H1 (cell line): ENCODE data around the gene SNRPB2. TPM values are rescaled to one million over a fixed set of nuclear protein-coding genes. Genes with fewer than 3 reads are reported as not detected.

Source experiments
- CTCF ChIA-PET: fragments of 300-600 bp; sonication (Branson Sonifier 250); formaldehyde crosslinking; loops from one replicate; lab custom pipeline; 2021; ENCODE audit not compliant: partially characterized antibody; lab: Charles Lee
- POLR2A ChIA-PET: fragments of 300-600 bp; sonication (Branson Sonifier 250); formaldehyde crosslinking; loops from one replicate; lab custom pipeline; 2021; ENCODE audit warnings: inconsistent platforms; ENCODE audit not compliant: partially characterized antibody; lab: Charles Lee
- DNase-seq, 2 experiments: peaks; one replicate each; pipeline versions ENCODE4 v3.0.0 to v3.0.0-alpha.2; 2010 to 2022; ENCODE audit warnings: low spot score in 2 of 2, low read depth in 1 of 2, mixed read lengths in 1 of 2
- FAIRE-seq: peaks from 2 replicates; lab custom pipeline; 2011; peaks lifted over from hg19 to GRCh38; lab: Jason Lieb, UNC
- H2AFZ ChIP-seq: 2 replicates; pipeline ENCODE4 v1.8.1; 2012; ENCODE audit warnings: low read length, inconsistent platforms
- H2AK5ac ChIP-seq: 2 replicates; pipeline ENCODE4 v1.6.1; 2013; ENCODE audit warnings: low read depth, low read length
- H2BK120ac ChIP-seq: replicated peaks from 2 replicates; pipeline ENCODE3; 2013; ENCODE audit warnings: low read depth, low read length, inconsistent platforms
- H2BK12ac ChIP-seq: 2 replicates; pipeline ENCODE4 v1.6.1; 2013; ENCODE audit warnings: low read depth, low read length
- H2BK15ac ChIP-seq: 2 replicates; pipeline ENCODE4 v1.6.1; 2013; ENCODE audit warnings: low read length
- H2BK20ac ChIP-seq: 2 replicates; pipeline ENCODE4 v1.6.1; 2013; ENCODE audit warnings: low read length
- H2BK5ac ChIP-seq: 2 replicates; pipeline ENCODE4 v1.6.1; 2013; ENCODE audit warnings: low read depth, low read length
- H3K14ac ChIP-seq: 2 replicates; pipeline ENCODE4 v1.6.1; 2013; ENCODE audit warnings: inconsistent platforms; ENCODE audit not compliant: insufficient read length
- H3K18ac ChIP-seq: 2 replicates; pipeline ENCODE4 v1.6.1; 2013; ENCODE audit warnings: low read length; ENCODE audit errors: extremely low read depth
- H3K23ac ChIP-seq: 2 replicates; pipeline ENCODE4 v1.6.1; 2013; ENCODE audit warnings: inconsistent platforms; ENCODE audit not compliant: insufficient read length
- H3K23me2 ChIP-seq: 2 replicates; pipeline ENCODE4 v1.6.1; 2013; ENCODE audit warnings: low read depth, low read length
- H3K27ac ChIP-seq: 2 replicates; pipeline ENCODE4 v1.6.1; 2011; ENCODE audit warnings: low read depth, low read length, inconsistent platforms
- H3K27me3 ChIP-seq, 4 experiments: replicated peaks in 1 of 4; 1 replicate in 1 of 4; 2 replicates in 3 of 4; pipeline versions ENCODE4 v1.6.1 to v1.8.1; 2011 to 2013; ENCODE audit warnings: low read length in 3 of 4, mild to moderate bottlenecking in 3 of 4, inconsistent platforms in 2 of 4, mixed read lengths in 2 of 4, moderate library complexity in 1 of 4; ENCODE audit not compliant: control insufficient read depth in 3 of 4, insufficient read depth in 3 of 4; ENCODE audit errors: extremely low read depth in 1 of 4
- H3K36me3 ChIP-seq, 4 experiments: 2 replicates each; pipeline versions ENCODE4 v1.6.1 to v1.8.1; 2011 to 2013; ENCODE audit warnings: mild to moderate bottlenecking in 4 of 4, low read length in 3 of 4, moderate library complexity in 2 of 4, control low read depth in 1 of 4, inconsistent platforms in 1 of 4; ENCODE audit not compliant: insufficient read depth in 4 of 4, control insufficient read depth in 2 of 4
- H3K4ac ChIP-seq: replicated peaks from 2 replicates; pipeline ENCODE3; 2013; ENCODE audit warnings: low read length, low read depth, mixed read lengths, inconsistent platforms; ENCODE audit not compliant: insufficient read length
- H3K4me1 ChIP-seq, 4 experiments: replicated peaks in 1 of 4; 1 replicate in 1 of 4; 2 replicates in 3 of 4; pipeline versions ENCODE4 v1.6.1 to v1.8.1; 2011 to 2013; ENCODE audit warnings: low read length in 3 of 4, inconsistent platforms in 2 of 4, mixed read lengths in 1 of 4; ENCODE audit not compliant: insufficient read depth in 4 of 4, control insufficient read depth in 3 of 4
- H3K4me2 ChIP-seq, 2 experiments: 2 replicates each; pipeline versions ENCODE4 v1.6.1 to v1.8.1; 2011 to 2013; ENCODE audit warnings: low read depth in 2 of 2, low read length in 2 of 2, control low read depth in 1 of 2, inconsistent platforms in 1 of 2, mild to moderate bottlenecking in 1 of 2; ENCODE audit not compliant: insufficient read depth in 1 of 2
- H3K4me3 ChIP-seq, 4 experiments: fragments of 200-600, 300-600 bp in 1 of 4; sonication (generic), shearing (Covaris generic), sonication (Bioruptor Twin) in 1 of 4; 2 replicates each; pipeline versions ENCODE4 v1.5.1 to v1.8.1; 2011 to 2016; ENCODE audit warnings: low read length in 4 of 4, low read depth in 3 of 4, control low read depth in 2 of 4, inconsistent platforms in 2 of 4, mild to moderate bottlenecking in 2 of 4, mixed read lengths in 1 of 4, moderate library complexity in 1 of 4; ENCODE audit not compliant: insufficient read depth in 2 of 4; ENCODE audit errors: extremely low read depth in 1 of 4
- H3K56ac ChIP-seq: replicated peaks from 2 replicates; pipeline ENCODE3; 2013; ENCODE audit warnings: low read depth, mild to moderate bottlenecking, mixed read lengths, low read length, inconsistent platforms; ENCODE audit not compliant: insufficient read length
- H3K79me1 ChIP-seq: 2 replicates; pipeline ENCODE4 v1.6.1; 2013; ENCODE audit warnings: low read depth, low read length, control low read depth
- H3K79me2 ChIP-seq, 2 experiments: 2 replicates each; pipeline versions ENCODE4 v1.6.1 to v1.8.1; 2012 to 2013; ENCODE audit warnings: low read length in 2 of 2, mild to moderate bottlenecking in 2 of 2, inconsistent platforms in 1 of 2; ENCODE audit not compliant: insufficient read depth in 2 of 2, control insufficient read depth in 1 of 2
- H3K9ac ChIP-seq, 4 experiments: replicated peaks in 1 of 4; 1 replicate in 1 of 4; 2 replicates in 3 of 4; pipeline versions ENCODE4 v1.6.1 to v1.8.1; 2011 to 2013; ENCODE audit warnings: low read depth in 3 of 4, low read length in 3 of 4, control low read depth in 2 of 4, mild to moderate bottlenecking in 2 of 4, moderate library complexity in 2 of 4, inconsistent platforms in 1 of 4; ENCODE audit errors: extremely low read depth in 1 of 4
- H3K9me3 ChIP-seq, 2 experiments: 2 replicates each; pipeline versions ENCODE4 v1.6.1 to v1.8.1; 2012 to 2013; ENCODE audit warnings: mild to moderate bottlenecking in 2 of 2, moderate library complexity in 2 of 2, control low read depth in 1 of 2, inconsistent platforms in 1 of 2, low read depth in 1 of 2, low read length in 1 of 2, mixed read lengths in 1 of 2; ENCODE audit not compliant: insufficient read depth in 2 of 2
- H4K20me1 ChIP-seq, 2 experiments: replicated peaks in 1 of 2; 2 replicates each; pipeline versions ENCODE3 to v1.8.1; 2011 to 2013; ENCODE audit warnings: inconsistent platforms in 2 of 2, low read length in 2 of 2, mild to moderate bottlenecking in 1 of 2; ENCODE audit not compliant: insufficient read depth in 2 of 2, control insufficient read depth in 1 of 2
- H4K5ac ChIP-seq: 2 replicates; pipeline ENCODE4 v1.6.1; 2013; ENCODE audit warnings: low read length, low read depth, mixed read lengths, inconsistent platforms; ENCODE audit not compliant: insufficient read length
- H4K8ac ChIP-seq: 2 replicates; pipeline ENCODE4 v1.8.0; 2013; ENCODE audit warnings: mild to moderate bottlenecking, moderate library complexity, low read length, inconsistent platforms; ENCODE audit not compliant: insufficient read depth; ENCODE audit errors: extremely low read depth
- H4K91ac ChIP-seq: replicated peaks from 2 replicates; pipeline ENCODE3; 2013; ENCODE audit warnings: low read length, mixed read lengths, inconsistent platforms; ENCODE audit not compliant: insufficient read length
- ATF3 ChIP-seq: IDR thresholded peaks from 2 replicates; pipeline ENCODE4 v1.6.1; 2011; ENCODE audit warnings: low read depth, mild to moderate bottlenecking, low read length; ENCODE audit not compliant: insufficient read depth
- BACH1 ChIP-seq: IDR thresholded peaks from 2 replicates; pipeline ENCODE4 v1.6.1; 2012; ENCODE audit warnings: low read length, improper control_type of control experiment
- BRCA1 ChIP-seq: IDR thresholded peaks from 2 replicates; pipeline ENCODE4 v1.6.1; 2012; ENCODE audit warnings: low read depth, low read length, improper control_type of control experiment
- EGR1 ChIP-seq: IDR thresholded peaks from 2 replicates; pipeline ENCODE4 v1.6.1; 2011; ENCODE audit warnings: low read depth, low read length, borderline replicate concordance
- EP300 ChIP-seq, 2 experiments: IDR thresholded peaks; 1 replicate in 1 of 2; 2 replicates in 1 of 2; pipeline ENCODE4 v1.6.1; 2011 to 2012; ENCODE audit warnings: low read depth in 2 of 2, low read length in 2 of 2, mild to moderate bottlenecking in 2 of 2, borderline replicate concordance in 1 of 2, inconsistent platforms in 1 of 2, moderate library complexity in 1 of 2
- HDAC6 ChIP-seq: IDR thresholded peaks from one replicate; pipeline ENCODE4 v1.7.1; 2012; ENCODE audit warnings: low read depth, mild to moderate bottlenecking, inconsistent platforms, low read length, moderate library complexity
- KDM1A ChIP-seq: fragments of 200-600, 300-600 bp; sonication (generic); IDR thresholded peaks from 2 replicates; pipeline ENCODE4 v1.7.1; 2016; ENCODE audit warnings: mild to moderate bottlenecking, low read length, borderline replicate concordance
- NANOG ChIP-seq: IDR thresholded peaks from 2 replicates; pipeline ENCODE4 v1.6.1; 2011; ENCODE audit warnings: low read length, low read depth, mild to moderate bottlenecking, inconsistent platforms; ENCODE audit not compliant: insufficient read depth, poor library complexity, severe bottlenecking
- SIN3A ChIP-seq, 2 experiments: IDR thresholded peaks in 1 of 2; conservative IDR thresholded peaks in 1 of 2; 2 replicates each; pipeline ENCODE4 v1.6.1; 2011 to 2012; ENCODE audit warnings: low read length in 2 of 2, improper control_type of control experiment in 1 of 2, low read depth in 1 of 2, mild to moderate bottlenecking in 1 of 2
- SUZ12 ChIP-seq: fragments of 200-600 bp; sonication (generic); IDR thresholded peaks from 2 replicates; pipeline ENCODE4 v1.6.1; 2012; ENCODE audit warnings: mild to moderate bottlenecking, inconsistent platforms, low read length, moderate library complexity, mixed read lengths
- TEAD4 ChIP-seq: IDR thresholded peaks from 2 replicates; pipeline ENCODE4 v1.6.1; 2012; ENCODE audit warnings: low read depth, low read length, inconsistent platforms, mixed read lengths
- YY1 ChIP-seq: IDR thresholded peaks from 2 replicates; pipeline ENCODE4 v1.6.1; 2011; ENCODE audit warnings: low read depth, mild to moderate bottlenecking, low read length
- WGBS, 2 experiments: shearing (Covaris generic) in 1 of 2; methylation state at CpG; one replicate each; pipeline versions ENCODE4 v1.1.6 to v1.1.7; 2013 to 2015; ENCODE audit warnings: low lambda C conversion rate in 2 of 2, mixed read lengths in 2 of 2, inconsistent platforms in 1 of 2, low coverage in 1 of 2, missing lambda C conversion rate in 1 of 2; ENCODE audit not compliant: insufficient replicate concordance in 2 of 2, insufficient coverage in 1 of 2, insufficient read length in 1 of 2; ENCODE audit errors: extremely low coverage in 1 of 2, missing lambda C conversion rate in 1 of 2; 5-methylcytosine and 5-hydroxymethylcytosine counted together
- polyA plus RNA-seq, 7 experiments: library from polyadenylated mRNA; depleted of rRNA in 3 of 7; stranded (reverse) in 5 of 7; unstranded in 2 of 7; fragments of >200 nt in 5 of 7; fragments of 200-250 nt in 2 of 7; gene quantifications; 1 replicate in 5 of 7; 2 replicates in 1 of 7; 4 replicates in 1 of 7; pipeline versions ENCODE4 v1.2.1 to v1.2.3, GENCODE V29; 2011 to 2013; ENCODE audit warnings: missing spikeins in 2 of 7, mixed read lengths in 2 of 7
- total RNA-seq: library from RNA; stranded (reverse); fragmentation: NEBNext Ultra II Directional; extraction: Animal tissue kit (Norgen Biotek cat#: 25700); gene quantifications from 2 replicates; pipeline ENCODE4 v1.2.1, GENCODE V29; 2021

The SNRPB2 gene
- total and polyA plus RNA-seq, 2 of the 8 experiments (the other 6 are each of a cell fraction or from before 2014, with no cell fraction given) = 49.4 to 102 TPM

GRCh38 chr20:16752082-16752481, 22.3 kb downstream of the SNRPB2 start:
- H3K23ac ChIP-seq = no peak overlapping the region
- H2BK12ac ChIP-seq = no peak overlapping the region
- H3K79me1 ChIP-seq = no peaks in the 10 kb centered on the region
- H2BK15ac ChIP-seq = no peak overlapping the region
- H3K79me2 ChIP-seq = no peaks in the 10 kb centered on the region
- H2BK20ac ChIP-seq = no peak overlapping the region
- no peak overlapping the region for H3K4me2 ChIP-seq
- no peak for TF ChIP-seq KDM1A
- TF ChIP-seq TEAD4 = no peak
- TF ChIP-seq SIN3A (conservative IDR thresholded peaks at IDR 0.05 in 1 of 2, IDR thresholded peaks at IDR 0.05 in 1 of 2; ENCODE audit: low read depth in 1 of 2, low read length in 2 of 2) = no peak
- TF ChIP-seq BRCA1 = no peak
- TF ChIP-seq YY1 = no peak
- no peak for TF ChIP-seq ATF3
- no peak for TF ChIP-seq BACH1
- no peak for TF ChIP-seq EP300 (IDR thresholded peaks at IDR 0.05; ENCODE audit: borderline replicate concordance in 1 of 2, low read depth in 2 of 2, low read length in 2 of 2)
- TF ChIP-seq NANOG = no peak
- no peak for TF ChIP-seq SUZ12
- TF ChIP-seq EGR1 = no peak
- no peak for TF ChIP-seq HDAC6
- TF ChIP-seq, all 59 proteins: peak for 0
- Histone ChIP-seq H4K91ac (no peak overlapping the region), H4K5ac (no peak overlapping the region), H2AFZ (no peak overlapping the region), H4K20me1 (no peaks in the 10 kb centered on the region), H3K4ac (no peak overlapping the region), H3K9ac (no peak overlapping the region), H4K8ac (no peak overlapping the region), H3K27me3 (no peaks in the 10 kb centered on the region), H3K4me1 (peaks cover 0 to 5% (median 2%) of the 10 kb centered on the region in 4 experiments; a peak in 4 of 7 replicates), H3K56ac (no peak overlapping the region), H3K18ac (no peak overlapping the region), H2BK120ac (no peak overlapping the region), H3K27ac (no peak overlapping the region), H3K36me3 (no peaks in the 10 kb centered on the region), H2AK5ac (no peak overlapping the region), H2BK5ac (no peak overlapping the region), H3K14ac (no peak overlapping the region), H3K9me3 (peaks cover 11 to 12% of the 10 kb centered on the region in 2 experiments), H3K4me3 (no peak overlapping the region), H3K23me2 (no peaks in the 10 kb centered on the region)
- ChIA-PET POLR2A (no interaction called here), CTCF (interaction anchor here (0.6 to 2.0 kb wide), 4 partner anchors 10 to 234 kb away, joined by 3 to 21 read pairs (median 6); no protein-coding TSS in a partner anchor)
- DNase-seq = no peak
- WGBS, 2 experiments = 85% methylated on average over 1 of the region's 1 CpG; no CpG with 5 or more reads in 1 of the 2 experiments
- no peak for FAIRE-seq
